OCI-LY3 (cell line): ENCODE measurements around the gene CYP2J2.
"Not testable (repeated sequence)": the region's sequence is repeated elsewhere in the genome, so short reads cannot be mapped to it uniquely, and the experiment has no call there.

Experiments
- H2AFZ ChIP-seq: fragments of 200-600, 300-600 bp; shearing (Covaris generic); 2 replicates; pipeline ENCODE4 v1.6.0; 2014; ENCODE audit warnings: antibody characterized with exemption, low read depth, low read length
- H3K27ac ChIP-seq: fragments of 200-600, 300-600 bp; sonication (generic); 2 replicates; pipeline ENCODE4 v1.5.1; 2014; ENCODE audit warnings: mild to moderate bottlenecking, low read length, moderate library complexity, mixed read lengths
- H3K27me3 ChIP-seq: fragments of 200-600, 300-600 bp; sonication (generic); 2 replicates; pipeline ENCODE4 v1.6.1; 2014; ENCODE audit warnings: low read depth, low read length, mixed read lengths
- H3K36me3 ChIP-seq: fragments of 200-600, 300-600 bp; sonication (generic); replicated peaks from 2 replicates; pipeline ENCODE3; 2014; ENCODE audit warnings: low read depth, low read length, mixed read lengths
- H3K4me1 ChIP-seq: fragments of 300-600, 200-600 bp; sonication (generic); 2 replicates; pipeline ENCODE4 v1.6.1; 2014; ENCODE audit warnings: low read length, mixed read lengths
- H3K4me2 ChIP-seq: fragments of 200-600, 300-600 bp; sonication (generic); 2 replicates; pipeline ENCODE4 v1.6.1; 2014; ENCODE audit warnings: low read length, mixed read lengths
- H3K4me3 ChIP-seq: fragments of 300-600, 200-600 bp; sonication (generic); 2 replicates; pipeline ENCODE4 v1.5.1; 2014; ENCODE audit warnings: antibody characterized with exemption, mild to moderate bottlenecking, low read length, moderate library complexity
- H3K79me2 ChIP-seq: fragments of 300-600, 200-600 bp; shearing (Covaris generic); 2 replicates; pipeline ENCODE4 v1.6.1; 2014; ENCODE audit warnings: mild to moderate bottlenecking, low read length, mixed read lengths
- H3K9ac ChIP-seq: fragments of 300-600, 200-600 bp; shearing (Covaris generic); 2 replicates; pipeline ENCODE4 v1.6.0; 2014; ENCODE audit warnings: mild to moderate bottlenecking, low read length, moderate library complexity
- H3K9me3 ChIP-seq: fragments of 200-600, 300-600 bp; shearing (Covaris generic); 2 replicates; pipeline ENCODE4 v1.6.1; 2014; ENCODE audit warnings: low read length, mixed read lengths; ENCODE audit not compliant: insufficient read depth
- H4K20me1 ChIP-seq: fragments of 200-600, 300-600 bp; sonication (generic); 2 replicates; pipeline ENCODE4 v1.6.1; 2016; ENCODE audit warnings: low read length, mixed read lengths; ENCODE audit not compliant: insufficient read depth
- CTCF ChIP-seq: fragments of 200-600, 300-600 bp; sonication (generic); IDR thresholded peaks from 2 replicates; pipeline ENCODE4 v1.5.1; 2014; ENCODE audit warnings: antibody characterized with exemption, low read length, low read depth
- EZH2phosphoT487 ChIP-seq: fragments of 200-600 bp; shearing (Covaris generic); IDR thresholded peaks from 2 replicates; pipeline ENCODE4 v1.6.1; 2018; ENCODE audit warnings: antibody characterized with exemption, mixed run types, low read depth

The CYP2J2 gene

DNA sequence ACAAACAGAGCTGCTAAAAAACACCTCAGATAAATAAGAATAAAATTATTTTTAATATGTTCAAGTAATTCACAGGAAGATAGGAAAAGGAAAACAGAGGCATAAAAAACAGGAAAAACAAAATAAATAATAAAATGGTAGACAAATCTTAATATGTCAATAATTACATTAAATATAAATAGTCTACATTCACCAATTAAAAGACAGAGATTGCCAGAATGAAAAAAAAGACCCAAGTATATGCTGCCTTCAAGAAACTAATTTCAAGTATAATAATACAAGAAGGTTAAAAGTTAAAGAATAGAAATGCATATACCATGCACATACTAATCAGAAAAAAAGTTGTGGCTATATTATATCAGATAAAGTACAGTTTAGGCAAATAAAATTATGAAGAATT lies 1.9 kb downstream of the CYP2J2 start:
- peaks cover 16% of the 10 kb centered on the region for H3K27me3 ChIP-seq
- no peak overlapping the region for H3K27ac ChIP-seq
- no peaks in the 10 kb centered on the region for H4K20me1 ChIP-seq
- H3K4me3 ChIP-seq = no peak overlapping the region
- no peaks in the 10 kb centered on the region for H3K79me2 ChIP-seq
- peaks cover 8% of the 10 kb centered on the region; the same call in 1 of the 2 replicates for H3K4me1 ChIP-seq
- H3K9ac ChIP-seq = no peak overlapping the region
- no peaks in the 10 kb centered on the region for H3K36me3 ChIP-seq
- no peak overlapping the region for H2AFZ ChIP-seq
- no peak for TF ChIP-seq EZH2phosphoT487
- no peak for TF ChIP-seq CTCF
- no peaks in the 10 kb centered on the region for H3K9me3 ChIP-seq
- no peak overlapping the region for H3K4me2 ChIP-seq

DNA sequence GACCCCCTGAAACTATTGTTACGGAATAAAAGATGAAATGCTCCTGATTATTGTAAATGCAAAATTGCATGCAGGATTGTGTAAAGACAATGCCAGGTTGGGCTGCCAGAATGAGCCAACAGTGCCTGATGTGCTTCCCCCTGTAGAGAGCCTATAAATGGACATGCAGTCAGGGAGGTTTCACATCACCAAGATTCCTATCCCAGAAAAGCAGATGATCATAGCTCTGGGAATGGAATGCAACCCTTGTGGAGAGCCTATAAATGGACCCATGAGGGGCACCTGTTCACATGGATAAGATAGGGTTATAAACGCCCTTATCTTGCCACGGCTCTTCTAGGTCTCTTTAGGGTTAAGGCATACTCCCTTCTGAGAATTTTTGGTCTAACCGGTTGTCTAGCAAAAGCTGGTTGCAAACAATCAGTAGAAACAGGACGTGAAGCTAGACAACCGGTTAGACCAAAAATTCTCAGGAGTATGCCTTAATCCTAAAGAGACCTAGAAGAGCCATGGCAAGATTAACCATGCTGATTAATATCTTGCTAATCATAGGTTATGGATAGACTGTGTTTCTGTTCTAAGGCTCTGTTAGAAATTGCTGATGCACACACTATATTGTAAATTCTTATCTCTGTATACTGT lies 5.2 kb downstream of the CYP2J2 start:
- H3K79me2 ChIP-seq, H3K9me3 ChIP-seq, H3K4me3 ChIP-seq, H3K27me3 ChIP-seq, H4K20me1 ChIP-seq, H2AFZ ChIP-seq, H3K27ac ChIP-seq, H3K9ac ChIP-seq, H3K4me2 ChIP-seq, H3K36me3 ChIP-seq, H3K4me1 ChIP-seq: not testable (repeated sequence)

DNA sequence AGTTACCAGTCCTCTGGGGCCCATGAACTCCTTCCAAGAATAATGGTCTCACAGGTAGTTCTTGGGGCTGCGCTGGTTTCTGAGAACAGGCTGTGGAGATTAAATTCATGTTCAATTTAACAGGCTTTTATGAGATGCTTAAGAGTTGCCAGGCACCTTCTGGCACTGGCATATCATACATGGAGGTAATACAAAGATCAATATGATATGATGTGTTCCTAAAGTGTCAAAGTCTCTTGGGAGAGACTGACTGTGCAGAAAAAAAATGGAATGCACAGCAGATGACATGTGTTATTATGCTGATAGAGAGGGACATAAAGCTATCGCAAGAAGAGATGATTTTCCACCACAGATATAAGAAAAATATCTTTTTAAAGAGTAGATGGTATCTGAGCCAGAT lies 6.8 kb downstream of the CYP2J2 start:
- H2AFZ ChIP-seq = no peak overlapping the region
- no peak overlapping the region for H3K4me2 ChIP-seq
- H3K79me2 ChIP-seq = no peaks in the 10 kb centered on the region
- H4K20me1 ChIP-seq = no peaks in the 10 kb centered on the region
- H3K27ac ChIP-seq = no peak overlapping the region
- no peak overlapping the region for H3K9ac ChIP-seq
- H3K4me3 ChIP-seq = no peak overlapping the region
- no peaks in the 10 kb centered on the region for H3K9me3 ChIP-seq
- TF ChIP-seq CTCF (no peak), EZH2phosphoT487 (no peak)
- H3K27me3 ChIP-seq = no peaks in the 10 kb centered on the region
- no peaks in the 10 kb centered on the region for H3K36me3 ChIP-seq
- no peaks in the 10 kb centered on the region for H3K4me1 ChIP-seq

- Histone ChIP-seq H4K20me1 (no peaks in the 10 kb centered on the region), H3K4me2 (no peak overlapping the region), H3K27me3 (no peaks in the 10 kb centered on the region), H3K79me2 (no peaks in the 10 kb centered on the region), H3K36me3 (no peaks in the 10 kb centered on the region), H3K4me3 (no peak overlapping the region), H3K9ac (no peak overlapping the region), H3K27ac (no peak overlapping the region), H3K9me3 (no peaks in the 10 kb centered on the region), H3K4me1 (no peaks in the 10 kb centered on the region), H2AFZ (no peak overlapping the region)
- TF ChIP-seq EZH2phosphoT487 (no peak), CTCF (no peak)
Observed at GRCh38 chr1:59917785-59918180, 8.8 kb downstream of the CYP2J2 start.
